ENCODE measurements around the gene MARCHF10.
A peak's percentile ranks its signal among the peaks of the same experiment; 100 is the strongest.

MARCHF10 gene

DNA sequence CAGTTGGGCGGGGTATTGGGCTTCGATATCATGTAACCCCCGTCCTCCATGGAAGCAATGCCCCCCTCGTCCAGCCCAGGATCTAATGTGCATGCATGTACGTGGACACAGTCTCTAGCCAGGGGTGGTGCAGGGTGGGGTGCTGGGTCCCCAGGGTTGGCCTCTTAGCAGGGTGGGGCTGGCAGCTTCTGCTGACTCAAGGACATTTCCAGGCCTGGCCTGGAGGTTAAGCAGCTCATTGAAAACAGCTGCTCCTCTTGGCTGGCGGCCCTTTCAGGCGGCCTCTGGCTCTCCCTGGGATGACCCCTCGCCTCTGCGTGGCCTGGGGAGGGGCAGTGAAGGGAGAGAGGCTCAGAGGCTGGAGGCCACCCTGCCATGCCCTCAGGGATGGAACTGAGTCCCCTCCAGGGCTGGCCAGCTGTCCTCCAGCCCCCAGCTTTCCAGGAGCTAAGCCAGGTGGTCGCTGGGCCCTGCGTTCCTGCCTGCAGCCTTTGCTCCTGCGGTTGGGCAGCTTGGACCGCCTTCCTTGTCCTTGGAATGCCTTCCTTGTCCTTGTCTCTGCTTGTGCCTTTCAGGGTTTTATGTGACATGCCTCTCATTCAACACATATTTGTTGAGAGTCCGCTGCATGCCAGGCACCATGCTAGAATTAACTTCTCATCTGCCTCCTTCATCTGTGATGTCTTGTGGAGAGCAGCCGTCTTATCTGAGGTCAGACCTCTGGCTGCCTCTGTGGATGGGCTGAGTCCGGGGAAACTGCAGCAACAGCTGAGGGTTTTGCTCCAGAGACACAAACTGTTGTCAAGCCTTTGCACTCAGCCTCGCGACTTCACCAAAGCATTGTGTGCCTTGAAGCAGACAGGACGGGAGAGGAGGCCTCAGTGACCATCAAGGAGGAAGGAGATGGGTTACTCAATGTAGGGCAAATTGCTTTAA is 154.0 kb downstream of the MARCHF10 start:
- DNase-seq, result no peak

DNA sequence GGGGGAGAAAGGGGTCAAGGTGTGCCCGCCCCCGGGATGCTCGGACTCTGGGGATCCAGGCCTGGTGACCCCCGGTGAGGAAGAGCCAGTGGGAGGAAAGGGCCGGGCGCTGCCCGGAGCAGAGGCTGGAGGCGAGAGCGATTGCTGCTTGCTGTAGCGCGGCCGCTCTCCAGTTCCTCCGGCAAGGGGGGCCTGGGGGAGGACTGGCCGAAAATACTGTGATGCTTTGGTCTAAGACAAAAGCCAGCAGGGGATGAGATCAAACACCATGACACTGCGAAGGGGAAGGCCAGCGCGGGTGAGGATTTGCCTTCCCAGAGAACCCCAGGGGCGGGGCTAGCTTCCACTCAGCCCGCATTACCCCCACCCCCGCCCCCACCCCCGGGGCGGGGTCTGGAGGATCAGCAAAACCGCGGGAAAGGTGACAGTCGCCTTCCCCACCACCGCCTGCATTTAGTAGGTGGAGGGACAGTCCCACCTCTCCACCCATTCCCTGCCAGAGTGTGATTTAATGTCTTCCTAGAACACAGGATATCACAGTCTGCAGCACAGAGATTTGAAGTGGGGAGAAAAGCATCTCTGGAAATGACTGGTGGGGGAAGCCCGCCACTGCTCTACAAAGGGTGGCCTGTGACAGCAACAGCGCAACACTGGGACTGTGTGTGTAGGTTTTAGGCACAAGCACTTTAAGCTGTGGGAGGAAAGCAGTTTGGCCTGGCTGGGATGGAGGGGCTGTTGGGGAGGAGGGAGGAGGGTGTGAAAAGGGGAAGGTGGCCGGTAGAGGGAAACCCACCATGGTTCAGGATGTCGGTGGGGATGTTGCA is 154.9 kb downstream of the MARCHF10 start:
- peak; percentile 67 for DNase-seq

DNA sequence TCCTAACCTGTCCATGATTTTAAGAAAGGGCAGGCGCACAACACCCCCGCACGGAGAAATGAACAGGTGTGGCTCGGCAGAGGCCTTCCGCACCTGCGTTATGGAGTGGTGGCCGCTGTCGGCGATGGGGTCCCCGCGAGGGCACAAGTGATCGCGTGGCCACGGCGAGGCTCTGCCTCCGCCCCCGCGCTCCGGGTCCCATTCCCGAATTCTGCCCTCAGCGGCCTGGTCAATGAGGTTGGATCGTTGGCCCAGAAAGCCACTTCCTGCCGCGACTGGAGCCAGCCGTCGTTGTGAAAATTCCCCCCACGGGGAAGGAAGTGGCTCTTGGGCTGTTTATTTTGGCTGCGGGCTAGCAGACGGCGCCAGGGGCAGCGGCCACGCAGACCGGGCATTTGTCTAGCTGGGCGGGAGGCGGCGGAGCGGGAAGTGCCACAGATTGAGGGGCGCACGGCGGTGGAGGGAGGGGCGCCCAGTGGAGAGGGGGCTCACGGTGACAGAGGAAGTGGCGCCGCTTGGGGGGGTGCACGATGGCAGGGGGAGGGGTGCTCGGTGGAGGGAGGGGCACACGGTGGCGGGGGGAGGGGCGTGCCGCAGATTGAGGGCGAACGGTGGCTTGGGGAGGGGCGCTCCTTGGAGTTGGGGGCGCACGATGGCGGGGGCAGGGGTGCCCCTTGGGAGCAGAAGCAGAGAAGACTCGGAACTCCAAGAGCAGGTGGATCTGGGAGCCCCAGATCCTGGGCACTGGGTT is 155.7 kb downstream of the MARCHF10 start:
- DNase-seq, result peak; percentile 59
